Cardiac ventricle fibroblast (primary cell): Measurements from ENCODE around the gene SUGCT. TPM values are rescaled to one million over a fixed set of nuclear protein-coding genes. Genes with fewer than 3 reads are reported as not detected.

Experiments
- total RNA-seq: library from RNA; depleted of rRNA; stranded (reverse); fragments of >200 nt; gene quantifications from 2 replicates; pipeline ENCODE4 v1.2.3, GENCODE V29; 2015

SUGCT gene
- total RNA-seq, result 2.5 and 4.3 TPM in 2 replicates

GRCh38 chr7:40134428-40135316 lies at the start of gene SUGCT, which contains the start of gene MPLKIP:
Gene SUGCT (plus strand): TSS chr7:40135005.
Gene MPLKIP (minus strand): TSS chr7:40134622. CDS start chr7:40134567, 55 bp downstream.

Other genes starting within 250 kb of the SUGCT start
- 27.9 and 29.8 TPM in 2 replicates for gene CDK13, start 184.7 kb upstream of the SUGCT start, total RNA-seq
- gene MPLKIP, start 383 bp upstream of the SUGCT start, total RNA-seq, result 32.8 and 44.7 TPM in 2 replicates